ENCODE results near the gene CAST.
A peak's percentile ranks its signal among the peaks of the same experiment; 100 is the strongest.
"Not testable (repeated sequence)": the region's sequence is repeated elsewhere in the genome, so short reads cannot be mapped to it uniquely, and the experiment has no call there.

Gene CAST

GRCh38 chr5:96714951-96715451, 52.8 kb downstream of the CAST start:
- peak; percentile 28 for DNase-seq

DNA sequence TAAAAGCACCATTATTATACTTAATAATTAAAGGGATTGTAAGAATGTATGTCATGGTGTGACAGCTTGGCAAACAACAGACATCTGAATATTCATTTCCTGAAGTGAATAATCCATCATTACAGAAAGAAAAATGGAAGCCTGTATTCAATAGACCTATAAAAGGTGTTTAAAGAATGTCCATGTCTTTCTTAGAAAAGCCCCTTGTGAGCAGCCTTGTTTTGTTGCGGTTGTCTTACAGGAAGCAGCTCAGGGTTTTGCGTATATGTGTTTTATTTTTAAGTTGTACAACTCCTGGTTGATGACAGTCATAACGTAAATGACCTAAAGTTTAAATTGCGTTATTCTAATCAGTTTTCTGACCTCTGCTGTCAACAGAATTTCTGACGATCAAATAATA, 53.8 kb downstream of the CAST start:
- DNase-seq: peak; percentile 12

GRCh38 chr5:96716716-96717115, 54.5 kb downstream of the CAST start:
- no peak for DNase-seq

DNA sequence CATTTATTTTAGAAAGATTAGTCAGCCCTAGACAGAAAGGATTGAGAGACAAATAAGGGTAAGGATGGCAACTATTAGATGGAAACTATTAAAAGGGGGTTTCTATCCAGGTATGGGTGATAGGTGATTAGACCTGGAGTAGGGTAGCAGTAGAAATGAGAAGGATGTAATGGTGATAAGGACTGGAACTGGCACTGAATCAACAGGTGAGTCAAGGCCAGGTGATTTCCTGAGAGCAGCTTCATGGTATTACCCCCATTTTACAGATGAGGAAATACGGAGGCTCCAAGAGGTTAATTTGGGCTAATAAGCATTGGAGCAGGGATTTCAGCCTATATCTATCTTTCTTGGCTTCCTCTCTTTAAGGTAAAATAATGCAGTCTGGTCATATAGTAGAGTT, 55.7 kb downstream of the CAST start:
- DNase-seq: no peak

- DNase-seq: no peak
Observed at GRCh38 chr5:96718635-96719077, 56.5 kb downstream of the CAST start.

GRCh38 chr5:96720408-96720807, 58.2 kb downstream of the CAST start:
- DNase-seq: no peak

GRCh38 chr5:96721351-96721977, 59.3 kb downstream of the CAST start:
- no peak for DNase-seq

DNA sequence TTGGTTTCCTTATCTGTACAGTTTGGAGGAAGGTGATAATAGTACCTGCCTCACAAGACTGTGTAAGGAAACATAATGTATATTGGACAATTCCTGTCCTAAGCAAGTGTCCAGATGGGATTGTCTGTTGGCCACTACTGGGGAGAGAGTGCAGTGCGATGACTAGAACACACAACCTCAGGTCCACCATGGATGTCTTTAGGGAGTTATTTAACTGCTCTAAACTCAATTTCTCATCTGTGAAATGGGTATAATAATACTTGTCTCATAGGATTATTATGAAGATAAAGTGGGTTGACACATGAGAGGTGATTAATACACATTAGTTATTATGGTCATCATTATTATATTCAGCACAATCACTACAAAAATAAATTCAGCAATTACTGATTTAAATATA, 63.1 kb downstream of the CAST start:
- no peak for DNase-seq

GRCh38 chr5:96726802-96727201, 64.6 kb downstream of the CAST start:
- no peak for DNase-seq

DNA sequence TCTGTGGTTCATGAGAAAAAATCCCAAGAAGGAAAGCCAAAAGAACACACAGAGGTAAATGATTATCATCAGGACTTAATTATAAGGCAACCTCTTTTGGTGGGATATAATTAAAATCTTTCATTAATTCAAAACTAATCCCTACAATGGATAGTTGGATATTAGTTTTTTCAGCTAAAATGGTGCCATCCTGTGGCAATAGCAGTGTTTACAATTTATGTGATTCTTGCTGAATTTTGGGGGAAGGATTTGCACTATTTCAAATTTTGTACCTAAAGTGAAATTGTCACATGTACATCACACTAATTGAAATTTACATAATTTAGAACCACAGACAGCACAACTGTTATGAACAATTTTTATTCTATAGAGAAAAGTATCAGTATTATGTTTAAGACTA, 67.0 kb downstream of the CAST start:
- no peak for DNase-seq

GRCh38 chr5:96730586-96730985, 68.4 kb downstream of the CAST start:
- no peak for DNase-seq

DNA sequence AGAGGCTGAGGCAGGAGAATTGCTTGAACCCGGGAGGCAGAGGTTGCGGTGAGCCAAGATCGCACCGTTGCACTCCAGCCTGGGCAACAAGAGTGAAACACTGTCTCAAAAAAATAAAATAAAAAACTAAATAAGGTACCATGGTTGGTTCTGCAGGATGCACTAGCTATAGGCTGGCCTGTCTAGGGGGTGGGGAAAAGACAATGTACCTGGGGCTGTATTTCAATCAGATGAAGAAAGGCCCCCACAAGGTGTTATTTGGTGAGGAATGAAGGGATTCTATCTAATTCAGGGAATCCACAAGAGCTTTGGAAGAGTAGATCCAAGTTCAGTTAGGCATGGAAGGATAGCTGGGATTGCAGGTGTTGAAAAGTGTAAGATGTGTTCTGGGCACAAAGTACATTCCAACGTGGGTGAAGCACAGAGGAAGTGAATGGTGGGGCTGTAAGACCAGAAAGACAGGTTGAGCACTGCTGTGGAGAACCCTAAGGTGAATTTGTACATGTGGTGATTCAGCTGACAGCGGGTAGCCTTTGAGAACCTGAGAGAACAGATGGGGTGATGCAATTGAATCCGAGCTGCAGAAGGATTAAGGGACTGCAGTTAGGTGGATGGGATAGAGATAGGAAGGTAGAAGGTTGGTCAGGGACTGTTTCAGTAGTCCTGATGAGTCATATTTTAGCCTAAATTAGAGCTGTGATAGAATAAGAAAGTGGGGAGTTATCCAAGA, 71.8 kb downstream of the CAST start:
- DNase-seq: no peak

GRCh38 chr5:96734871-96735325, 72.7 kb downstream of the CAST start:
- DNase-seq: no peak

DNA sequence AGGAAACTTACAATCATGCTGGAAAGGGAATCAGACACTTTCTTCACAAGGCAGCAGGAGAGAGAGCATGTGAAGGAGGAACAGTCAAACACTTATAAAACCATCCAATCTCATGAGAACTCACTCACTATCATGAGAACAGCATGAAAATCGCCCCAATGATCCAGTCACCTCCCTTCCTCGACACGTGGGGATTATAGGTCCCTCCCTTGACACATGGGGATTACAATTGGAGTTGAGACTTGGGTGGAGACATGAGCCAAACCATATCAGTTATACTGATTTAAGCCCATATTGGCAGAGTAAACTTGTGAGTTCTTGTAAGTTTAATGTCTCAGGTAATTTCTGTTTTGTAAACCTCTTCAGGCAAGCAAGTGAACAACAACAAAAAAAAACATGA, 74.8 kb downstream of the CAST start:
- no peak for DNase-seq

DNA sequence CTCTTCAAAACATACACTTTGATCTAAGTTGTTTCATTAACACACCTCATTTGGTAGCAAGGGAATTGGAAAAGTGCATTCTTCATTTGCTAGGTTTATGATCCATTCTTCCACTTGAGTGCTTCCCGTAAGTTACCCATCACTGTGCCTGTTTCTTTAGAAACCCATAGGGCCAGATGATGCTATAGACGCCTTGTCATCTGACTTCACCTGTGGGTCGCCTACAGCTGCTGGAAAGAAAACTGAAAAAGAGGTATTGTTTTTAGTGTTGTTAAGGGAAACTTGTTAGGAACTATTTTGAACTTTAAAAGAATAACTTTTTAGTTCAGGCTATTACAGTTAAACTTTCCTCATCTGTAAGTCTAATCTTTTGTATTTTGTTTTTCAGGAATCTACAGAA, 78.9 kb downstream of the CAST start:
- DNase-seq: no peak

GRCh38 chr5:96741891-96742309, 79.7 kb downstream of the CAST start:
- DNase-seq: no peak

GRCh38 chr5:96742538-96742937, 80.4 kb downstream of the CAST start:
- no peak for DNase-seq

- DNase-seq: no peak
Observed at GRCh38 chr5:96743065-96743768, 81.0 kb downstream of the CAST start.

GRCh38 chr5:96743805-96744204, 81.6 kb downstream of the CAST start:
- DNase-seq: no peak

GRCh38 chr5:96744218-96744617, 82.0 kb downstream of the CAST start:
- DNase-seq: not testable (repeated sequence)

GRCh38 chr5:96745025-96745424, 82.8 kb downstream of the CAST start:
- no peak for DNase-seq

GRCh38 chr5:96745844-96746531, 83.8 kb downstream of the CAST start:
- DNase-seq: no peak

GRCh38 chr5:96747720-96748119, 85.5 kb downstream of the CAST start:
- DNase-seq: no peak

Measured in activated gamma-delta T cell treated with Interleukin-2 at 50 U/mL for 16 hours (primary cell).